Smooth muscle cell (in vitro differentiated cells): ENCODE data around the gene CDC42BPA. TPM values are rescaled to one million over a fixed set of nuclear protein-coding genes. Genes with fewer than 3 reads are reported as not detected.

Experiments
- DNase-seq: peaks from one replicate; lab custom pipeline; 2025; ENCODE audit not compliant: unreplicated experiment; lab: John Stamatoyannopoulos, UW
- H2AFZ ChIP-seq: fragments of 200-600 bp; sonication (generic); 2 replicates; pipeline ENCODE4 v1.6.0; 2016; ENCODE audit warnings: antibody characterized with exemption, low read depth, mild to moderate bottlenecking
- H3F3A ChIP-seq: fragments of 200-600 bp; sonication (generic); 2 replicates; pipeline ENCODE4 v1.6.0; 2017; ENCODE audit warnings: antibody characterized with exemption, low read depth
- H3K27ac ChIP-seq: fragments of 200-600 bp; sonication (generic); 2 replicates; pipeline ENCODE4 v1.5.1; 2016; ENCODE audit warnings: low read depth, mild to moderate bottlenecking
- H3K27me3 ChIP-seq: fragments of 200-600 bp; sonication (generic); 2 replicates; pipeline ENCODE4 v1.6.1; 2016; ENCODE audit warnings: low read depth, mild to moderate bottlenecking
- H3K36me3 ChIP-seq: fragments of 200-600 bp; sonication (generic); 2 replicates; pipeline ENCODE4 v1.5.1; 2016; ENCODE audit warnings: low read depth
- H3K4me1 ChIP-seq: fragments of 200-600 bp; sonication (generic); 2 replicates; pipeline ENCODE4 v1.5.1; 2016; ENCODE audit warnings: low read depth
- H3K4me2 ChIP-seq: fragments of 200-600 bp; sonication (generic); 2 replicates; pipeline ENCODE4 v1.6.0; 2016; ENCODE audit warnings: mild to moderate bottlenecking
- H3K4me3 ChIP-seq: fragments of 200-600 bp; sonication (generic); 2 replicates; pipeline ENCODE4 v1.5.1; 2016; ENCODE audit warnings: mild to moderate bottlenecking
- H3K79me2 ChIP-seq: fragments of 200-600 bp; sonication (generic); 2 replicates; pipeline ENCODE4 v1.6.0; 2016; ENCODE audit warnings: low read depth, mild to moderate bottlenecking
- H3K9ac ChIP-seq: fragments of 200-600 bp; sonication (generic); 2 replicates; pipeline ENCODE4 v1.6.0; 2016; ENCODE audit warnings: low read depth
- H3K9me3 ChIP-seq: fragments of 200-600 bp; sonication (generic); replicated peaks from 2 replicates; pipeline ENCODE4 v1.5.1; 2016; ENCODE audit warnings: low read depth
- H4K20me1 ChIP-seq: fragments of 200-600 bp; sonication (generic); 2 replicates; pipeline ENCODE4 v1.6.0; 2016; ENCODE audit warnings: low read depth
- CTCF ChIP-seq: fragments of 200-600 bp; sonication (generic); IDR thresholded peaks from 2 replicates; pipeline ENCODE4 v1.5.1; 2017; ENCODE audit warnings: borderline replicate concordance, mild to moderate bottlenecking, antibody characterized with exemption; ENCODE audit not compliant: insufficient read depth, poor library complexity, severe bottlenecking
- WGBS: methylation state at CpG from one replicate; pipeline ENCODE4 v1.1.7; 2016; ENCODE audit warnings: low lambda C conversion rate; 5-methylcytosine and 5-hydroxymethylcytosine counted together
- polyA plus RNA-seq: library from polyadenylated mRNA; unstranded; fragments of >200 nt; fragmentation: Nextera tagmentation; extraction: Ambion mirVana; gene quantifications from 2 replicates; pipeline ENCODE4 v1.2.1, GENCODE V29; 2016
- total RNA-seq: library from RNA; depleted of rRNA; stranded (reverse); fragments of >200 nt; gene quantifications from 2 replicates; pipeline ENCODE4 v1.2.3, GENCODE V29; 2014

The CDC42BPA gene
- total and polyA plus RNA-seq, 2 experiments from 2014 or later, result 14.8 to 34.9 TPM

GRCh38 chr1:226953175-226953800 lies 365.0 kb downstream of the CDC42BPA start:
- no peak for DNase-seq
- Histone ChIP-seq H3K27ac (no peak overlapping the region), H3K27me3 (no peaks in the 10 kb centered on the region), H4K20me1 (no peaks in the 10 kb centered on the region), H3K4me1 (no peaks in the 10 kb centered on the region), H3K79me2 (no peaks in the 10 kb centered on the region), H3K9me3 (no peaks in the 10 kb centered on the region), H3K4me3 (no peak overlapping the region), H2AFZ (no peak overlapping the region), H3F3A (no peaks in the 10 kb centered on the region), H3K36me3 (no peaks in the 10 kb centered on the region), H3K9ac (no peak overlapping the region), H3K4me2 (no peak overlapping the region)
- WGBS, result 93% methylated on average over 11 of the region's 11 CpGs
- no peak for TF ChIP-seq CTCF

GRCh38 chr1:226952118-226952441 lies 366.2 kb downstream of the CDC42BPA start:
- no peaks in the 10 kb centered on the region for H3K79me2 ChIP-seq
- H3K4me2 ChIP-seq, result no peak overlapping the region
- H3K36me3 ChIP-seq, result no peaks in the 10 kb centered on the region
- WGBS, result 91% methylated on average over 3 of the region's 3 CpGs
- H3K9me3 ChIP-seq, result no peaks in the 10 kb centered on the region
- DNase-seq, result no peak
- no peak overlapping the region for H3K9ac ChIP-seq
- H3F3A ChIP-seq, result no peaks in the 10 kb centered on the region
- H4K20me1 ChIP-seq, result no peaks in the 10 kb centered on the region
- TF ChIP-seq CTCF, result no peak
- no peak overlapping the region for H3K27ac ChIP-seq
- no peaks in the 10 kb centered on the region for H3K27me3 ChIP-seq
- no peaks in the 10 kb centered on the region for H3K4me1 ChIP-seq
- no peak overlapping the region for H3K4me3 ChIP-seq
- no peak overlapping the region for H2AFZ ChIP-seq

- Histone ChIP-seq H3K4me1 (no peaks in the 10 kb centered on the region), H3K27me3 (no peaks in the 10 kb centered on the region), H3K79me2 (no peaks in the 10 kb centered on the region), H3K4me2 (no peak overlapping the region), H3K9me3 (no peaks in the 10 kb centered on the region), H3K9ac (no peak overlapping the region), H2AFZ (no peak overlapping the region), H3K27ac (no peak overlapping the region), H3K36me3 (no peaks in the 10 kb centered on the region), H3K4me3 (no peak overlapping the region), H3F3A (no peaks in the 10 kb centered on the region), H4K20me1 (no peaks in the 10 kb centered on the region)
- TF ChIP-seq CTCF, result no peak
- no peak for DNase-seq
- WGBS, result 88% methylated on average over 12 of the region's 12 CpGs
Observed at GRCh38 chr1:226951286-226952117, 366.8 kb downstream of the CDC42BPA start.
